ENCODE data around the gene ZNF121. TPM values are rescaled to one million over a fixed set of nuclear protein-coding genes. Genes with fewer than 3 reads are reported as not detected.
"Not testable (repeated sequence)": the region's sequence is repeated elsewhere in the genome, so short reads cannot be mapped to it uniquely, and the experiment has no call there.

ZNF121 gene
- 10 to 100 TPM; 56.8 to 58.3 TPM for total RNA-seq

DNA sequence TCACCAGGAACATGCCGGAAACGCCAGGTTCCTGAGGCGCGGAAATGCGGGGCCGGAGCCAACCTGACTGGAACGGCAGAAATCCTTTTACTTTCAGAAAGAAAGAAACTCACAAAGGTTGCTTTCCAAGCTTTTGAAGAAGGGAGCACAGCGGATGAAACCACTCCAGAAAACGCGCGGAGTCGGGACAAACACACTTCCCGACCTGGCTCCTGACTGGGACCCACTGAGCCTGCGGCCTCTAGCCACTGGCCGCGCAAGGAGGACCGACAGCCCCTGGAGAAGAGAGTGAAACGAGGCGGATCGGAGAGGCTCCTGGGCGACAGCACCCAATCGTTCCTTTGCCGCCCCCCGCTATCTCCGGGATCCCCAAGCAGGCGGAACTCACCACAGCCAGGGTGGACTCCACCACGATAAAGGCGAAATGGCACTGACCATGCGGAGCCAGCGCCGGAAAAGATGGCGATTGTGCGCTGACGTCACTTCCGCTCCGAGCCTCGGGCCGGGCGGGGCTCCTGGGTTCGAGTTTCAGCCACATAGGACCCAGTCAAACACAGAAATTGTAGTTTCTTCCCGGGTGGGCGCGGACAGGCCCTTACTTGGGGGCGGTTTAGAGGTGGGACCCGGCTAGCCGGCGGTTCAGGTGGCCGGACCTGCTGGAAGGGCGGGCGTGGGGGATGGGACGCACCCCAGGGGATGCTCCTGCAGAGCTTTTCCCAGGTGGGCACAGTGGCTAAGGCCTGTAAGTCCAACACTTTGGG lies at the start of gene ZNF121:
TSS of gene ZNF121 (minus strand) at position 432 of the 761 bp plus-strand sequence. CDS start 16,407 bp downstream, outside the sequence.
- ATAC-seq (ENCODE audit: low read depth): peak; percentile 80
- H3K4me3 Mint-ChIP-seq: peak within 1 kb of the TSS; percentile 94
- peaks cover 12% of the 10 kb centered on the region for H3K9me3 Mint-ChIP-seq

DNA sequence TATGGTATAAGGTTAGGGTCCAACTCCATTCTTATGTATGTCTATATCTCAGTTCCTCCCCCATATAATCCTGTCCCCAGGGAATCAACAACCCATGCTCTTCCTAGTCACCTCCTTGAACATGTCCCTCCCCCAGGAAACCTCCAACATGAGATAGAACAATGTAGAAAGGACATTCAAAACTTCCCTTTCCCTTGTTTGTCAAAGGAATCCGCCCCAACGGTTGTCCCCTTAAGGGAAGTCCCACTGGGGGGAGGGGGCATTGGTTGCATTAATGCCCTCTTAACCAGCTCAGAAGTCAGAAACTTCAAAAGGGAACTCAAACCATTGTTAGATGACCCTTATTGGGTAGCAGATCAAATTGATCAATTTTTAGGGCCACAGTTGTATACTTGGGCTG lies 43.6 kb upstream of the ZNF121 start:
- Mint-ChIP-seq H3K4me3 (no peak overlapping the region), H3K9me3 (no peaks in the 10 kb centered on the region), H3K36me3 (peaks cover 13% of the 10 kb centered on the region), H3K27me3 (no peaks in the 10 kb centered on the region), H3K27ac (no peak overlapping the region), H3K4me1 (peaks cover 5% of the 10 kb centered on the region)
- POLR2A ChIA-PET: no interaction called here
- ATAC-seq (ENCODE audit: low read depth) (no peak), DNase-seq (no peak)

More for the DNA sequence above, at the start of gene ZNF121:
- POLR2A ChIA-PET: interaction anchor here (0.6 to 1.5 kb wide), 6 partner anchors 19 to 444 kb away, joined by 3 to 6 read pairs (median 3); partner anchors contain the start of genes UBL5, ZNF266 and ZNF846
- DNase-seq: peak; percentile 88
- H3K27me3 Mint-ChIP-seq: peaks cover 9% of the 10 kb centered on the region
- H3K4me1 Mint-ChIP-seq: peaks cover 21% of the 10 kb centered on the region
- peaks cover 30% of the 10 kb centered on the region for H3K36me3 Mint-ChIP-seq
- peak within 1 kb of the TSS; percentile 95 for H3K27ac Mint-ChIP-seq

DNA sequence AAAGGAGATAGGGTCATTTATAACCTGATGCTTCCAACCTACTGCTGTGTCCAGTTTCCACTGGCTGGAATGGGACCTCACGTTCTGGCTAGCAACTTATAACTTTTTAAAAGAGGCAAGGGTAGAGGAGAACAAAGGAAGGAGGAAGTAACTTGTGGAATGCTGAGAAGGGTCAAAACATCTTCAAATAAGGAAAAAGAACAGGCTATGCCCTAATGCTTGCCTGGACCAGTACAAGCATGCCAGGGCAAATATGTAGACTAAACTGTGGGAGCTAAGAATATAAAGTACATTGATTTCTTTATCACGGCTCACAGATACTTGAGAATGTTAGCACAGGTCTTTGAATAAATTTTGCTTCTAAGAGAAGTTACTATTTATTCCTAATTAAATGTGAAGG lies 38.2 kb upstream of the ZNF121 start:
- DNase-seq (no peak), ATAC-seq (ENCODE audit: low read depth) (no peak)
- H3K27ac Mint-ChIP-seq: peak overlapping the region; percentile 43
- H3K27me3 Mint-ChIP-seq: no peaks in the 10 kb centered on the region
- peaks cover 21% of the 10 kb centered on the region for H3K36me3 Mint-ChIP-seq
- POLR2A ChIA-PET: no interaction called here
- peaks cover under 1% of the 10 kb centered on the region for H3K9me3 Mint-ChIP-seq
- H3K4me3 Mint-ChIP-seq: peak overlapping the region; percentile 60
- H3K4me1 Mint-ChIP-seq: peaks cover 18% of the 10 kb centered on the region

DNA sequence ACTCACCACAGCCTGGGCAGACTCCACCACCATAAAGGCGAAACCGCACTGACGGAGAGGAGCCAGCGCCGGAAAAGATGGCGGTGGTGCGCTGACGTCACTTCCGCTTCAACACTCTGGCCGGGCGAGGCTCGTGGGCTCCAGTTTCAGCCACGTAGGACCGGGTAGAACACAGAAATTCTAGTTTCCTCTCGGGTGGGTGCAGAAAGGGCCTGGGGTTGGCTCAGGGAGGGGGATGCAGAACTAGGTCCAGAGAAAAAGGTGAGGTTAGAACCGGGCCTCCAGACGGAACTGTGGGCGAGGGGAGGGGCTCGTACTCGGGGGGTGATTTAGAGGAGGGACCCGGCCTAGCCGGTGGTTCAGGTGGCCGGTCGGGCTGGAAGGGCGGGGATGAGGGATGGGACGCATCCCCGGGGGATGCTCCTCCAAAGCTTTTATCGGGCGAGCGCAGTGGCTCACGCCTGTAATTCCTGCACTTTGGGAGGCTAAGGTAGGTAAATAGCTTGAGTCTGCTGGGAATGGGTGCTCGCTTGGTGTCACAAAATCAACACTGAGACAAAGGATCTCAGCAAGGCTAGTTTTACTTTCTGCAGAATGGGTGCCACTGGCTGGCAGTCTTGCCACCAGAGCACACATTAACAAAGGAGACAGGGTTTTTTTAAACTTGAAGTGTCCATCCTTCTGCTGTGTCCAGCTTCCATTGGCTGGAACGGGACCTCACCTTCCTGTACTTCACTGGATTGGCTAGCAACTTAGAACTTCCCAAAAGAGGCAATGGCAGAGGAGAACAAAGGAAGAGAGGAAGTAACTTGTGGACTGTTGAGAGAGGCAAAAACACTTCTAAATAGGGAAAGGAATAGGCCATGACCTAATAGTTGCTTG lies 37.1 kb upstream of the ZNF121 start, which contains the start of gene ZNF561:
TSS of gene ZNF561 (minus strand) at position 77 of the 882 bp plus-strand sequence. CDS start 1,776 bp downstream, outside the sequence.
- Mint-ChIP-seq H3K9me3 (peaks cover 2% of the 10 kb centered on the region), H3K4me3 (peak within 1 kb of the TSS; percentile 97), H3K27ac (peak within 1 kb of the TSS; percentile 100), H3K4me1 (peaks cover 19% of the 10 kb centered on the region), H3K27me3 (no peaks in the 10 kb centered on the region), H3K36me3 (peaks cover 30% of the 10 kb centered on the region)
- POLR2A ChIA-PET: interaction anchor here (1.0 to 1.2 kb wide), 5 partner anchors 147 to 243 kb away, joined by 3 to 5 read pairs (median 4); partner anchors contain the start of genes FBXL12, UBL5 and ZNF846
- DNase-seq (peak; percentile 88), ATAC-seq (ENCODE audit: low read depth) (peak; percentile 86)

DNA sequence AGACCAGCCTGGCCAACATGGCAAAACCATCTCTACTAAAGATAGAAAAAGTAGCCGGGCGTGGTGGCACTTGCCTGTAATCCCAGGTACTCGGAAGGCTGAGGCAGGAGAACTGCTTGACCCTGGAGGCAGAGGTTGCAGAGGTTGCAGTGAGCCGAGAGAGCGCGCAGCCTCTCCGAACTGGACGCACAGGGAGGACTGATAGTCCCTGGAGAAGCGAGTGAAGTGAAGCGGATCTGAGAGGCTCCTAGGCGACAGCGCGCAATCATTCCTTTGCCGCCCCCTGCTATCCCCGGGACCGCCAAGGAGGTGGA lies 36.5 kb upstream of the ZNF121 start:
- Mint-ChIP-seq H3K27ac (peak overlapping the region; percentile 100), H3K9me3 (peaks cover 3% of the 10 kb centered on the region), H3K36me3 (peaks cover 34% of the 10 kb centered on the region), H3K4me3 (peak overlapping the region; percentile 97), H3K4me1 (peaks cover 18% of the 10 kb centered on the region), H3K27me3 (no peaks in the 10 kb centered on the region)
- ATAC-seq (ENCODE audit: low read depth) (no peak), DNase-seq (no peak)
- POLR2A ChIA-PET: interaction anchor here (1.1 kb wide), 1 partner anchor 198 kb away, joined by 4 read pairs; the partner anchor contains the start of gene FBXL12

DNA sequence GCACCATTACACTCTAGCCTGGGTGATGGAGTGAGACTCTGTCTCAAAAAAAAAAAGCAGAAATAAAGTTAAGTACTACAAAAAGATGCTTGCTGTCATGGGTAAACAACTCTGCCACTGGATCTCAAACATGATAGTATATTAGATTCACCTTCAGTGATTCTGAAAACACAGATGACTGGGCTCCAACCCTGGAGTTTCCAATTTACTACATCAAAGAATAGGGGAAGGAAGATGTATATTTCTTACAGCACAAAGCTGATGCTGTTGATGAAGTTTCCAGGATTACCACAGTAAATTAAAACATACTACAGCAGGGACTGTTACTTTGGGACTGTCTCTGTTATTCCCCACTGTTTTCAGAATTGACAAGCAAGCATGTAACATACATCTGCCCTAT lies 31.5 kb upstream of the ZNF121 start:
- no peak for ATAC-seq (ENCODE audit: low read depth)
- DNase-seq: no peak
- peaks cover 7% of the 10 kb centered on the region for H3K4me1 Mint-ChIP-seq
- H3K27me3 Mint-ChIP-seq: no peaks in the 10 kb centered on the region
- no peak overlapping the region for H3K27ac Mint-ChIP-seq
- H3K4me3 Mint-ChIP-seq: no peak overlapping the region
- POLR2A ChIA-PET: no interaction called here
- peaks cover 15% of the 10 kb centered on the region for H3K9me3 Mint-ChIP-seq
- peaks cover 76% of the 10 kb centered on the region for H3K36me3 Mint-ChIP-seq

DNA sequence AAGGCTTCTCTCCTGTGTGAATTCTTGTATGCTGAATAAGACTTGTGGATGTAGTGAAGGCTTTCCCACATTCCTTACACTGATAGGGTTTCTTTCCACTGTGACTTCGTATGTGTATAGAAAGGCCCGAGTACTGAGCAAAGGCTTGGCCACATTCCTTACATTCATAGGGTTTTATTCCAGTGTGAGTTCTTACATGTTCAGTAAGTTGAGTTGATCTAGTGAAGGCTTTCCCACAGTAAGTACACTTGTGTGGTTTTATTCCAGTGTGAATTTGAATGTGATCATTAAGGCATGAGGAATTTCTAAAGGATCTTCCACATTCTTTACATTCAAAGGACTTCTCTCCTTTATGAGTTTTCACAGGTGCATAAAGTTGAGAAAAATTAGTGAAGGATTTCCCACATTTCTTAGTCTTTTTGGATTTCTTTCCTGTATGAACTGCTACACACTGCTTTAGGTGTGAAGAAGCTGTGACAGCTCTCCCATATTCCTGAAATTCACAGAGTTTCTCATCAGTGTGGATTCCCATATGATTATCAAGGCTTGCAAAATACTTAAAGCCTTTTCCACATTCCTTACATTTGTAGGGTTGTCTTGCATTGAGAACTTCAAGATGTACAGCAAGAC lies 26.3 kb upstream of the ZNF121 start:
- H3K4me1 Mint-ChIP-seq: no peaks in the 10 kb centered on the region
- no peak for DNase-seq
- peaks cover 73% of the 10 kb centered on the region for H3K36me3 Mint-ChIP-seq
- no peak overlapping the region for H3K27ac Mint-ChIP-seq
- H3K9me3 Mint-ChIP-seq: peaks cover 35% of the 10 kb centered on the region
- POLR2A ChIA-PET: no interaction called here
- no peaks in the 10 kb centered on the region for H3K27me3 Mint-ChIP-seq
- no peak overlapping the region for H3K4me3 Mint-ChIP-seq
- ATAC-seq (ENCODE audit: low read depth): no peak

DNA sequence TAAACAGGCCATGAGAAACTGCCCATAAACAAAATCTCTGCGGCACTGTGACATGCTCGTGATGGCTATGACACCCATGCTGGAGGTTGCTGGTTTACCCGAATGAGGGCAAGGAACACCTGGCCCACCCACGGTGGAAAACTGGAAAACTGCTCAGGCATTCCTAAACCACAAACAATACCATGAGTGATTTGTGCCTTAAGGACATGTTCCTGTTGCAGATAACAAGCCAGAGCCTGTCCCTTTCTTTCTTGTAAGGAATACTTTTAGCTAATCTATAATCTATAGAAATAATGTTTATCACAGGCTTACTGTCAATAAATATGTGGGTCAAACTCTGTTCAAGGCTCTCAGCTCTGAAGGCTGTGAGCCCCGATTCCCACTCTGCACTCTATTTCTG lies 24.6 kb upstream of the ZNF121 start:
- no peak overlapping the region for H3K27ac Mint-ChIP-seq
- DNase-seq (no peak), ATAC-seq (ENCODE audit: low read depth) (no peak)
- H3K36me3 Mint-ChIP-seq: peaks cover 64% of the 10 kb centered on the region
- no peaks in the 10 kb centered on the region for H3K27me3 Mint-ChIP-seq
- POLR2A ChIA-PET: no interaction called here
- H3K4me3 Mint-ChIP-seq: no peak overlapping the region
- no peaks in the 10 kb centered on the region for H3K4me1 Mint-ChIP-seq
- peaks cover 37% of the 10 kb centered on the region for H3K9me3 Mint-ChIP-seq

DNA sequence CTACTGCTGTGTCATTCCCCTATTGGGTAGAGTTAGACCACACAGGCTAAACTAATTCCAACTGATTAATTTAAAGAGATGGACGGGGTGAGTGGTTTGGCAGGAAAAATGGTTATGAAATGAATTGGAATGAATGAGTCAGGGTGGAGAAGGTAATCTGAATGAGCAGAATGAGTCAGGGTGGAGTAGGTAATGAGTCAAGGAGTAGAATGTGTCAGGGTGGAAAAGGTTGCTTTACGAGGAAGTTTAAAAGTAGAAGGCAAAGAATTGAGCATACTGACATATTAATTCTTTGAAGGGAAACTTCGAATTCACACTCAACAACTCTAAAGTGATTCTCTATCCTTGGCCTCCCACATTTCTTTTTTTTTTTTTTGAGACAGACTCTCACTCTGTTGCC lies 12.7 kb upstream of the ZNF121 start:
- H3K27me3 Mint-ChIP-seq: peaks cover 2% of the 10 kb centered on the region
- H3K27ac Mint-ChIP-seq: no peak overlapping the region
- H3K4me3 Mint-ChIP-seq: no peak overlapping the region
- H3K9me3 Mint-ChIP-seq: peaks cover 16% of the 10 kb centered on the region
- DNase-seq (no peak), ATAC-seq (ENCODE audit: low read depth) (no peak)
- POLR2A ChIA-PET: no interaction called here
- H3K4me1 Mint-ChIP-seq: no peaks in the 10 kb centered on the region
- peaks cover 2% of the 10 kb centered on the region for H3K36me3 Mint-ChIP-seq

DNA sequence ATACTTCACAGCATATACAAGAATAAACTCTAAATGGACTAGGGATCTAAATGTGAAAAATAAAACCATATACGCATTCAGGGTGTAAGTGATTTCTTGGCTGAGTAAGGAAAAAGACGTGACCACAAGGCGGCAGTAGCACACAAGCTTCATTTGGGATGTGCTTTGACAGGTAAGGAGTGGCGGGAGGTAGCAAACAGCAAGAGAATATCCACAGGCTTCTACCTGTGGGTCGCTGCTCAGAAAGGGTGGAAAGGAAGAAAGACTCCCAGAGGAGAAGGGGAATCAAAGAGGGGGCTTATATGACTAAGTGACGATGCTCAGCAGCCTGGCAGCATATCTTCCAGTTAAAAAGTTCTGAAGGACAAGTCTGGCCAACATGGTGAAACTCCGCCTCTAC lies 2.5 kb upstream of the ZNF121 start:
- DNase-seq: peak; percentile 63
- Mint-ChIP-seq H3K27ac (no peak overlapping the region), H3K4me3 (peak overlapping the region; percentile 6), H3K27me3 (peaks cover 11% of the 10 kb centered on the region), H3K36me3 (peaks cover 7% of the 10 kb centered on the region), H3K4me1 (peaks cover 14% of the 10 kb centered on the region), H3K9me3 (peaks cover 4% of the 10 kb centered on the region)
- ATAC-seq (ENCODE audit: low read depth): peak; percentile 48
- POLR2A ChIA-PET: interaction anchor here (0.6 kb wide), 1 partner anchor 838 kb away, joined by 3 read pairs; no protein-coding TSS in a partner anchor

DNA sequence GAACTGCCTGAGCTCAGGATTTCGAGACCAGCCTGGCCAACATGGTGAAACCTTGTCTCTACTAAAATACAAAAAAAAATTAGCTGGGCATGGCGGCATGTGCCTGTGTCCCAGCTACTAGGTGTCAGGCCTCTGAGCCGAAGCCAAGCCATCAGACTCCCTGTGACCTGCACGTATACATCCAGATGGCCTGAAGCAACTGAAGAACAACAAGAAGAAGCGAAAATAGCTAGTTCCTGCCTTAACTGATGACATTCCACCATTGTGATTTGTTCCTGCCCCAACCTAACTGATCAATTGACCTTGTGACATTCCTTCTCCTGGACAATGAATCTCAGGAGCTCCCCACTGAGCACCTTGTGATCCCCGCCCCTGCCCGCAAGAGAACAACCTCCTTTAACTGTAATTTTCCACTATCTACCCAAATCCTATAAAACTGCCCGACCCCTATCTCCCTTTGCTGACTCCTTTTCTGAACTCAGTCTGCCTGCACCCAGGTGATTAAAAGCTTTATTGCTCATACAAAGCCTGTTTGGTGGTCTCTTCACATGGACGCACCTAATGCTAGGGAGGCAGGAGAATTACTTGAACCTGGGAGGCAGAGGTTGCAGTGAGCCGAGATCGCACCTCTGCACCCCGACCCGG lies 2.1 kb downstream of the ZNF121 start:
- Mint-ChIP-seq H3K27ac (peak overlapping the region; percentile 39), H3K36me3 (peaks cover 50% of the 10 kb centered on the region), H3K4me1 (peaks cover 21% of the 10 kb centered on the region), H3K4me3 (peak overlapping the region; percentile 65), H3K9me3 (peaks cover 16% of the 10 kb centered on the region)
- not testable (repeated sequence) for ATAC-seq (ENCODE audit: low read depth); DNase-seq; H3K27me3 Mint-ChIP-seq
- POLR2A ChIA-PET: interaction anchor here (0.6 kb wide), 1 partner anchor 272 kb away, joined by 7 read pairs; no protein-coding TSS in a partner anchor

DNA sequence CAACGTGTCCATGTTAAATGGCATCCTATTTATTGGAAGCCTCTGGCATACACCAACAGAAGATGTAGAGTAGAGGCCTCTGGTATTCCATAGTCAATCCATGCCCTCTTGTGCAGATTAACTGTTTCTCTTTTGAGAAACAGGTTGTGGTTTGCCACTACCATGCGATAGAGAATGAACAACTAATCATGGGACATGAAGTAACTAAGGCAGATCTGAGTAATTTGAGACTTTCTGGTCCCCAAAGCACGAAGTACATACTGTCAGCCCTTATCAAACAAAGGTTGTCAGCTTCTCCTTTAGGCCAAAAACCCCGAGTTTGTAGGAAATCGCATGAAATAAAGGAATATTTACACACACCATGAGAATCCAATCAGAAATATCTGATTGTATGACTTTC lies 3.6 kb downstream of the ZNF121 start:
- no peak for DNase-seq
- Mint-ChIP-seq H3K27me3 (no peaks in the 10 kb centered on the region), H3K4me1 (peaks cover 20% of the 10 kb centered on the region), H3K9me3 (peaks cover 23% of the 10 kb centered on the region), H3K27ac (no peak overlapping the region), H3K4me3 (no peak overlapping the region), H3K36me3 (peaks cover 65% of the 10 kb centered on the region)
- POLR2A ChIA-PET: no interaction called here
- no peak for ATAC-seq (ENCODE audit: low read depth)
